Nucleus accumbens (tissue), 56 donors: ENCODE measurements around the gene KISS1R.
"Not testable (repeated sequence)": the region's sequence is repeated elsewhere in the genome, so short reads cannot be mapped to it uniquely, and the experiment has no call there.

Experiments
- DNase-seq, 56 donors: peaks; one replicate each; lab custom pipeline; 2025; lab: John Stamatoyannopoulos, UW

KISS1R gene

DNA sequence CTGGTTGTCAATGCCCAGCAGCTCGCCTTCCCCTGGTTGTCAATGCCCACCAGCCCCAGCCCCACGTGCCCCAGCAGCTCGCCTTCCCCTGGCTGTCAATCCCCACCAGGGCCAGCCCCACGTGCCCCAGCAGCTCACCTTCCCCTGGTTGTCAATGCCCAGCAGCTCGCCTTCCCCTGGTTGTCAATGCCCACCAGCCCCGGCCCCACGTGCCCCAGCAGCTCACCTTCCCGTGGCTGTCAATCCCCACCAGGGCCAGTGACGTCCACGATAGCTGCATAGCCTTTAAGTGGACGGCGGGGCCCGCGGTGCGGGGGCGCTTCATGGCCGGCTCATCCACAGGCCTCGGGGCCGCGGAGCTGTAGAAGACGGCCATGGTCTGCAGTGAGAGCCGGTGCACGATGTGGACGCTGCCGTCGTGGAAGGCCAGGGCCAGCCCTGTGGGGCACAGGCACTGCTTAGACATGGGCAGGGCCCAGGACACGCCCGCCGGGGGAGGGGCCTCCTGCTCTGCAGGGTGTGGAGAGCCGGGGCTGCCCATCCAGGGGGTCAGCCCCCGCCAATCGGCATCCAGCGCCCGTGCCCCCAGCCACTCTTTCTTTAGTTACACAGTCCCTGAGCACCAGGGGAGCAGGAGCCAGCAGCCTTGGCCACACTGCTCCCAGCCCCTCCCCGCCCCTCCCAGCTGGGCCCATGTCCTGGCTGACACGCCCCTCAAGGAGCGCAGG is 37.3 kb upstream of the KISS1R start:
- peak in 1 of 56 donors; percentile 13 for DNase-seq

DNA sequence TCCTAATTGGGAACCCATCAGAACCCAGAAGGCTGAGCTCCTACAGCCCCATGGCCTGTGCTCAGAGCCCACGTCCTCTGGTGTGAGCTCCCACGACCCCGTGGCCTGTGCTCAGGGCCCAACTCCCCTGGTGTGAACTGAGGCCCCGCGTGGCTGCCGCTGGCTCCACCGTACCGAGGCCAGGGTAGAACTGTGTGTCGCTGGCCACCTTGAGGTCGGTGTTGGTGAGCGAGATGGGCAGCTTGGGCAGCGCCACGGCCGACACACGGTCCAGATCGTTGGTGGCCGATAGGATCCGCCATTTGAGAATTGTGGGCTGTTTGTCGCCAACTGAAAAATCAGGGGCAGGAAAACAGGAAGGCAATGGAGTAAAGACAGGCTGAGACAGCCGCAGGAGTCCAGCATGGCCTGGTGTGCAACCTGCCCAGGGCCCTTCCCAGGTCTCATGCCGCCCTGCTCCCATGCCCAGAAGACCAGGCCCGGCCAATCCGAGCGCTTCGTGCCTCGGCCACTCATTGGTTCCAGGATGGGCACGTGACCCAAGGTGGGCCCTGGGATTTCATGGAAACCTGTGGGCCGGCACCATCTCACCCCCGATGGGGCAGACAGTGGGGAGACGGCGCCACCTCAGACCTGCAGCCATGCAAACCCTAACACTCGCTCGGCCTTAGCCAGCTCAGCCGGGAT is 35.6 kb upstream of the KISS1R start:
- no peak for DNase-seq

DNA sequence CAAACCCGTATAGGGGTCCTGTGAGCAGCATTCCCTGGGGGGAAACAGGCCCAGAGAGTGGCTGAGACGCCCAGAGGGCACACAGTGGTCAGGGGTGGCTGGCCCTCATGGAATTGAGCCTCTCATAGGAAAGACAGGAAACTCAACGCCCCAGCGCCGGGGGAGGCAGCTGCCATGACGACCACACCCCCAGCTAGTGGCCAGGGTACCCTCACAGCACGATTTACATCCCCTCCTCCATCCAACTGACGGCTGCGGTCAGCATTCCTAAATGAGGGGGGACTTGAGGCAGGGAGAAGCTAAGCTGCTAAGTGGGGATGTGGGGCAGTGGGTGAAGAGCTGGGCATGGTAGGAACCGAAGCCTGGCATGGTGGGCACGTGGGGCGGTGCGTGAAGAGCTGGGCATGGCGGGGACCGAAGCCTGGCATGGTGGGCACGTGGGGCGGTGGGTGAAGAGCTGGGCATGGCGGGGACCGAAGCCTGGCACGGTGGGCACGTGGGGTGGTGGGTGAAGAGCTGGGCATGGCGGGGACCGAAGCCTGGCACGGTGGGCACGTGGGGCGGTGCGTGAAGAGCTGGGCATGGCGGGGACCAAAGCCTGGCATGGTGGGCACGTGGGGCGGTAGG is 34.1 kb upstream of the KISS1R start:
- no peak for DNase-seq

DNA sequence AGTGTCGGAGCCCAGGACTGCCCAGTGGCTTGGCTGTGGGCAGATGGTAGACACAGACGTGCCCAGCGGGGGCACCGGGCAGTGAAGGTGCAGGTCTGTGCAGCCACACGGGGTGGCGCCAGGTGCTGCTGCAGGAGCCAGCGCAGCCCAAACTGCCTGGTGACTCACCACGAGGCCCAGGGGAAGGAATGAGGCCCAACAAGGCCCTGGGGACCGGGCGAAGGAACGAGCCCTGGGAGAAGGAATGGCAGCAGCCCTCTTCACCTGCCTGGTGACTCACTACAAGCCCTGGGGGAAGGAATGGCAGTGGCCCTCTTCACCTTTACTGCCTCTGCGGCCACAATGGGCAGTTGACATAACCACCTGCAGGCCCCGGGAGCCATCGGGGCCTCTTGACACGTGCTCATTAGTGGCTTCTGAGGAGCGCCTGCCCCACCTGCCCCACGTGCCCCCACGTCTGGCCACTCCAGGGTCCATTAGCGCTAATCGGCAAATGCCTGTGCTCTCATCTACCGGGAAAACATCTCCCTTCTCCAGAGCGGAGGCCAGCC is 33.4 kb upstream of the KISS1R start:
- no peak for DNase-seq

DNA sequence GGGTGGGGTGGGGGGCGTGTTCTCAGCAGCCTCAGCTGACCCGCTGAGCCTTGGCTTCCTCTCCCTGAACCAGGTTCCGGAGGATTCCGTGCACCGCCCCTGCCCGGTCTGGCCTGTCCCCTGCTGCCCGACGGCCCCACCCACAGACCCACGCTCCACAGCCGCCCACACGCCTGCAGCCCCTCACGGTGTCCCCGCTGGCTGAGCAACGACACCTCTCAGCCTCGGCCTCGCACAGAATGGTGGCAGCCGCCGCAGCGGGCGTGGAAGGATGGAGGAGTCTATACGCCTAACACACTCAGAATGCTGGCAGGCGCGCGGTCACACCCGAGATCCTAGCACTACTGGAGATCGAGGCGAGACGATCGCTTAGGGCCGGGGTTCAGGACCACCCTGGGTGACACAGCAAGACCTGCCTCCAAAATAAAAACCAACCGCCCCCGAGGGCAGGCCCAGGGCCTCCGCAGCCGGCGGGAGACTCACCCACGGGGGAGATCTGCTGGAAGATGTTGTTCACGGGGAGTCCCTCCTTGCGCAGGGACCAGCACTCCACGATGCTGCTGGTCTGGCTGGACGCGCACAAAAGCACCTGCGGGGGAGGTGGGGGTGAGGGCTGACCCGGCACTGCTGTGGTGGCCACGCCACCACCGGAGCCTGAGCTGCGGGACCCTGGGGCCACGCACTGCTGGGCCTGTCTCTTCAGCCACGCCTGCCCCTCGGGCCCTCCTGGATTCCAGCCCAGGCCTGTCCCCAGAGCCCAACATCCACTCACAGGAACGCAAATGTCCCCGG is 32.5 kb upstream of the KISS1R start:
- no peak for DNase-seq

DNA sequence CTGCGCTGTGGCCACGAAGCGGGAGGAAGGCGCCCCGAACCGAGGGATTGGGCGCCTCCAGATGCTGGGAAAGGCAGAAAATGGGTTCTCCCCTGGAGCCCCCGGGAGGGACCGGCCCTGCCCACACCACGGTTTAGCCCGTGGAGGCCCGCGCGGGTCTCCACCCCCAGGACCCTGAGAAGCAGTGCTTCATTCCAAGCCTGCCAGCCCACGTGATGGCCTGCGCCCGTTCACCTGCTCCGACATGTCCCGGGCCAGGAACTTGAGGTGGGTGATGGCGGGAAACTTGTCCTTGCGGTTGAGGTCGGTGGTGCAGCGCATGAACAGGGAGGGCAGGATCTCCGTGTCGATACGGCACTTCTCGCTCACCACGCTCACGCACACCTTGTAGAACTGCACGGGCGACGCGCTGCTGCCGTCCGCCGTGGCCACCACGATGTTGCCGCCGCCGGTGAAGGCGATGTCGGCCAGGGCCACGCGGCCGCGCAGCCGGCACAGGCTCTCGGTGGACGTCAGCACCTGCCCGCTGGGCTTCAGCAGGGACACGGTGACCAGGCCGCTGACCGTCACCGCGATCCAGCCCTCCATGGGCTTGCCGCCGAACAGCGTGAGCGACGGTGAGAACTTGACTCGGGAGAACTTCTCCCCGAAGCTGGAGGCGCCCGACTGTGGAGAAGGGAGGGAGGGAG is 31.5 kb upstream of the KISS1R start:
- no peak for DNase-seq

DNA sequence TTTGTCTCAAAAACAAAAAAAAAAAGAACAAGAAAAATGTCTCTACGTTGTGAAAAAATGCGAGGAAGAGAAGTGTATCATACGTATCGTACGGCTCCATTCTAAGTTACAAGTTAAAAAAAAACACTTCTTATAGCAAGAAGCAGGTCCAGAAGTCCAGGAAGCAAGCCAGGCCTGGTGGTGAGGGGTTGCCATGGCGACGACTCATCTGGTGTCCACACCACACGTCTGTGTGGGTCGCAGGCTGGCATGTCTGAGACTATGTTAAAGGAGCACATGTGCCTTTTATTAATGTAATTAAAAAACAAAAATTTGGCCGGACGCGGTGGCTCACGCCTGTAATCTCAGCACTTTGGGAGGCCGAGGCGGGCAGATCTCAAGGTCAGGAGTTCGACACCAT is 30.1 kb upstream of the KISS1R start:
- no peak for DNase-seq

DNA sequence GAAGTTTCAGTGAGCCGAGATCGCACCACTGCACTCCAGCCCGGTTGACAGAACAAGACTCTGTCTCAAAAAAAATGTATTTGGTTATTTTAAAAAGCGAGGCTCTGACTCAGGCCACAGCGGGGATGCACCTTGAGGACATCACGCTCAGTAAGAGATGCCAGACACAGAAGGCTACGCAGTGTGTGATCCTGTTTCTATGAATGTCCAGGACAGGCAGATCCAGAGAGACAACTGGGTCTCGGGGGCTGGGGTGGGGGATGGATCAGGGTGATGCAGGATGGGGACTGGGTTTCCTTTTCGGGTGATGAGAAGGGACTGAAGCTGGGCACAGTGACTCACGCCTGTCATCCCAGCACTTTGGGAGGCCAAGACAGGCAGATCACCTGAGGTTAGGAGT is 29.5 kb upstream of the KISS1R start:
- no peak for DNase-seq

DNA sequence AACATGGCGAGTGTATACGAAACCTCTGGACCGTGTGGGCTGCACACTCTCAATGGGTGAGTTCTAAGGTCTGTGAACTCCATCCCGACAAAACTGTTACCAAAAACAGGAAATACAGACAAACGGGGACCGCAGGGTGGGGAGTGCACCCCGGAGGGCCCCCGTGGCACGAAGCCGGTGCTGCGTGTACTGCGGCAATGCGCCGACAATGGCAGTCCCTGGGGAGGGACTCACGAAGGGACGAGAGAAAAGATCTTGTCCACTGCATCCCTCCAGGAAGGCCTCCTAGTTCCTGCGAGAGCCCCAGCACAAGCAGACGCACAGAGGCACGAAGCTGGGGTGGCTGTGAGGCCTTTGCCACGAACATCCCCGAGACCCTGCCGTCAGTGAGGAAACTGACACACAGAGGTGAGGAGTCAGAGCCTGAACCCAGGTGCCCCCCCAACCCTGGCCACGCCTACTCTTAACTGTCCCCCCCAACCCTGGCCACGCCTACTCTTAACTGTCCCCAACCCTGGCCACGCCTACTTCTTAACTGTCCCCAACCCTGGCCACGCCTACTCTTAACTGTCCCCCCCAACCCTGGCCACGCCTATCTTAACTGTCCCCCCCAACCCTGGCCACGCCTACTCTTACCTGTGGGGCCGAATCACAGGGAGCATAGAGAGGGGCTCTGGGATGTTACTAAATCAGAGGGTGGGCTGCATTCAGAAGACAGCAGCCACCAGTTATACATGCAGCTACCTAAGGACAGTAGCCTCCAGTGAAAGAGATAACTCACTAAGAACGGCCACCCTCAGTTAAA is 28.4 kb upstream of the KISS1R start:
- no peak for DNase-seq

DNA sequence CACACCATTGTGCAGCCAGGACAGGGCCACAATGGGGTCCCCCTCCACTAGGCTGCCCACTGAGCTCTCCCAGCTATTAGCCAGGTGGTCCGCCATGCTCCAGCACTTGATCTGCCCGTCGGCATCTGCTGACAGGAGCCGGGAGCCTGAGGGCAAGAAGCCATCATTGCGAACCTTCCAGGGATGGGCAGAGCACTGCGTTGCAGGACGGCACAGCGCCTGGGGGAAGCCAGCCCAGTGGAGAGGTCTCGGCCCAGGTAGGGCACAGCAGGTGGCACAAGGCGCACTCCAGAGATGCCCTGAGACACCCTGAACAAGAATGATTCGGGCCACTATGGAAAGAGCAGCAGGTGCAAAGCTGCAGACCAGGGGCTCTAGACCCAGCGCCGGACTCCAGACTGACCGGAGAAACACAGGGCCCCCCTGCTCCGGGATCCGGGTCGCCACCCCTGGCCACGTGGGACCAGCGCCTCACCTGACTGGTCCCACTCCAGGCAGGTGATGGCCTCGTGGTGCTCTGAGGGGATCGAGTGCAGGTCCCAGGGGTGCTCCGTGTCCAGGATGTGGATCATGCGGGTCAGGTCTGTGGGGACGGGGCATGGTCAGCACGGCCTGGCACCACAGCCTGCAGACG is 27.4 kb upstream of the KISS1R start:
- no peak for DNase-seq

DNA sequence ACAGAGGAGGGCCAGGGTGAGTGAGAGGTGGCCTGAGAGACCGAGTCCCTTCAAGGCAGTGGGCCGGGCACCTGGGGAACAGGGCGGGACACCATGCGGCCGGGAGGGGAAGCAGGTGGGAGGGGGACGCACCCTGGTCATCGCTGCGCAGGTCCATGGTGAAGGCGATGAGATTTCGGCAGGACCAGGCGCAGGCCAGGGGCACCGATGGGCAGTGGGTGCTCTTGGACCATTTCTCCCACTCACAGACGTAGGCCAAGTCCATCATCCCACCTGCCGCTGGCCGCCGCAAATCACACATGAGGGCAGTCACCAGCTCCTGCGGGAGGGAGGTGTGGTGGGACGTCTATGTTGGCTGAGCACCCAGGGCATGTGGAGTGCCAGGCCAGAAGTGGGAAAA is 26.3 kb upstream of the KISS1R start:
- no peak for DNase-seq

DNA sequence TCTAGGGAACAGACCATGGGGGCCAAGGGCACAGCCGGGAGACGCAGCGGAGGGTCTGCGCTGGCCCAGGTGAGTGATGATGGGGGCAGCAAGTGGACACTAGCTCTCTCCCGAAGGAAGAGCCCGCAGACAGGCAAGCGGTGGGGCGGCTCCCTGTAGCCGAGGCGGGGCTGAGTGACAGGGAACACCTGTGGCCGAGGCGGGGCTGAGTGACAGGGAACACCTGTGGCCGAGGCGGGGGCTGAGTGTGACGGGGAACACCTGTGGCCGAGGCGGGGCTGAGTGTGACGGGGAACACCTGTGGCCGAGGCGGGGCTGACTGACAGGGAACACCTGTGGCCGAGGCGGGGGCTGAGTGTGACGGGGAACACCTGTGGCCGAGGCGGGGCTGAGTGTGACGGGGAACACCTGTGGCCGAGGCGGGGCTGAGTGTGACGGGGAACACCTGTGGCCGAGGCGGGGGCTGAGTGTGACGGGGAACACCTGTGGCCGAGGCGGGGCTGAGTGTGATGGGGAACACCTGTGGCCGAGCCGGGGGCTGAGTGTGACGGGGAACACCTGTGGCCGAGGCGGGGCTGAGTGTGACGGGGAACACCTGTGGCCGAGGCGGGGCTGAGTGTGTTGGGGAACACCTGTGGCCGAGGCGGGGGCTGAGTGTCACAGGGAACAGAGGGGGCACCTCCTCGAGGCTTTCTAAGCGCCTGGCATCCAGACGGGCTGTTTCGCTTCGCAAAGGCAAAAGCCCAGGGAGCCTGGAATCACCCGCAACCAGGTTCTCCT is 25.5 kb upstream of the KISS1R start:
- not testable (repeated sequence) for DNase-seq

DNA sequence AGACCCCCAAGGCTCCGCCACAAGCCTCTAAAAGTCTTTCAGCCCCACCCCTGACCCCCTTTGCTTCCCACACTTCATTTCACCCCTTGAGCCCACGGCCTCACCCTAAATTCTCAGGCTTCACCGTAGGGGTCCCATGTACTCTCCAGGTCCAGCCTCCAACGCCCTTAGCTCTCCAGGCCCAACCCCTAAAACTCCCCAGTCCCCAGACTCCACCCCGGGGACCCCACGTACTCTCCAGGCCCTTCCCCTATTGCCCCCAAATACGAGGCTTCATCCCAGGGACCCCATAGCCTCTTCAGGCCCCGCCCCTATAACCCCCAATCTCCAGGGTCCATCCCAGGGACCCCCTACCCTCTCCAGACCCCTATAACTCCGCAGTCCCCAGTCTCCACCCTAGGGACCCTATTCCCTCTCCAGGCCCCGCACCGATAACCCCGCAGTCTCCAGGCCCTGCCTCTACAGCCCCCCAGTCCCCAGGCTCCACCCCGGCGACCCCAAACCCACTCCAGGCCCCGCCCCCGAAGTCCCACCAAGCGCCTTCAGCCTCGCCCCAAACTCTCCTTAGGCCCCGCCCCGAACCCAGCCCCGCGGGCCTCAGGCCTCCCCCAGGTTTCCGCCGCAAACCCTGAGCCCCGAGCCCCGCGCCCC is 24.8 kb upstream of the KISS1R start:
- peak in 3 of 56 donors; percentile 48 to 71 (median 60) for DNase-seq

DNA sequence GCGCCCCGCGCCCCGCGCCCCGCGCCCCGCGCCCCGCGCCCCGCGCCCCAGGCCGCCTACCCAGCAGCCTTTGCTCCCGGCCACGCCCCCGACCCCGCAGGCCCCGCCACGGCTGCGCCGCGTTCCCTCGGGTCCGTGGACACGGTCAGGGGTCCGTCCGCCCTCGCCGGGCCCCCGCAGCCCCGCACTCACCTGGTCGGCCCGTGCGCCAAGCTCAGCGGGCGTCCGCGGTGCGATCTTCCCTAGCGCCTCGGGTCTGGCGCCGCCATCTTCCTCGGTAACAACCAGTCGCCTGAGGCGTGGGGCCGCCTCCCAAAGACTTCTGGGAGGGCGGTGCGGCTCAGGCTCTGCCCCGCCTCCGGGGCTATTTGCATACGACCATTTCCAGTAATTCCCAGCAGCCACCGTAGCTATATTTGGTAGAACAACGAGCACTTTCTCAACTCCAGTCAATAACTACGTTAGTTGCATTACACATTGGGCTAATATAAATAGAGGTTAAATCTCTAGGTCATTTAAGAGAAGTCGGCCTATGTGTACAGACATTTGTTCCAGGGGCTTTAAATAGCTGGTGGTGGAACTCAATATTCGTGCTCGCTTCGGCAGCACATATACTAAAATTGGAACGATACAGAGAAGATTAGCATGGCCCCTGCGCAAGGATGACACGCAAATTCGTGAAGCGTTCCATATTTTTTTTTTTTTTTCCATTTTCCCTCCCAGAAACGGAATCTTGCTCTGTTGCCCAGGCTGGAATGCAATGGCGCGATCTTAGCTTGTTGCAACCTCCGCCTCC is 24.0 kb upstream of the KISS1R start, which contains the start of the genes MED16 and RNU6-9:
Gene MED16 (minus strand): TSS at position 294 of the 796 bp plus-strand sequence. CDS start 2,056 bp downstream, outside the sequence.
Gene RNU6-9 (plus strand): TSS at position 591 of the 796 bp plus-strand sequence.
- DNase-seq, result peak; percentile 50 to 94 (median 84)

DNA sequence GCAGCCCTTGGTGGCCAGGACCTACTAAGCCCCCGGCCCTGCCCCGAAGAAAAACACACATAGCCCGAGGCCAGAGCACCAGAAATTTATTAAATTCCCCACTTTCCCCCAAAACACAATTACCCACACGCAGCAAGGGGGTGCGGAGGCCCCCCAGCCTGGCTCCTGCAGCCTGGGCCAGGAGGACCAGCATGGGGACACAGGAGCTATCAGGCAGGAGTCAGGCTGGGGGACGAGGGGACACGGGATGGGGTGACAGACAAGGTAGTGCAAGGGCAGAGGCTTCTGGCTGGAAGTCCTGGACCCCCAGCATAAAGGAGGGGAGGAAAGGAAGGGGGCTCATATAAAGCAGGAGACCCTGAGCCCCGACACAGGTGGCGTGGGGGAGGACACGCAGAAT is 20.7 kb upstream of the KISS1R start:
- no peak for DNase-seq

DNA sequence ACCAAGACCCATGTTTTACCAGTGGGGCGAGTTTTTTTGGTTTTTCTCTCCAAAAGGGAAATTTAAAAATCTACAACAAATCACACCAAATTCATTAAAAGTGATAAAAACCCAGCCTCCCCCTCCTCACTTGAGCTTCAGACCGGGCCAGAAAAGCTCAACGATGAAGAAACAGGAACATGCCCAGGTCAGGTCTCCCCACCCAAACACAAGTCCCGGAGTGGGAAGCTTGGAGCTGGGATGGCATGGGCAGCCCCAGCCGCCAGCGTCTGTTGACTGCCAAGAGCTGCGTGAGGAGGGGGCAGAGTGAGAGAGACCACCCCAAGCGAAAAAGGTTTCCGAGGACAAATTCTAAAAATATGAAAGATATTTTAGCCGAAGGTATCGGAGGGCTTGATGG is 20.1 kb upstream of the KISS1R start:
- no peak for DNase-seq
